ENCODE results near the gene FANCL.
"Not testable (repeated sequence)": the region's sequence is repeated elsewhere in the genome, so short reads cannot be mapped to it uniquely, and the experiment has no call there.

The FANCL gene

DNA sequence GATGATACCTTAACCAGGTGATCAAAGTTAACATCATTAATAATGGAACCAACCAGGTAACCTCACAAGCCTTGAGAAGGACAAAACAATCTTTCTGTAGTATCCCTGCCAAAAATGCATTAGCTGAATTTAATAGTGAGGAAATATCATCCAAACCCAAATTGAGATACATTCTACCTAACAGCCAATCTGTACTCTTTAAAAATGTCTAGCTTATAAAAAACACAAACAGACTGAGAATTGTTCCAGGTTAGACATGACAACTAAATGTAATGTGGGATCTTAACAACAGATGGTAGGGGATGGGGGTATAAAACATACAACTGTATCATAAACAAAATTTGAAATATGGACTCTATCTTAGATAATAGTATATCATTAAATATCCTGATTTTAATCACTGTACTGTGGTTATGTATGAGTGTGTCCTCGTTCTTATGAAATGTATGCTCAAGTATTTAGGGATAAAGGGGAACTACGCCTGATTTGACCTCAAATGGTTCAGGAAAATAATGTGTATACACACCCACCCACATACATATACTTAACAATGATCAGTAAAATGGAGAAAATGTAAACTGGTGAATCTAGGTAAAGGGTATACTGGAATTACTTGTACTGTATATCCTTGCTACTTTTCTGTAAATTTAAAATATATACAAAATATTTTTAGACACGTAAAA is 1.7 kb downstream of the FANCL start:
- H3K27me3 ChIP-seq (ENCODE audit: control insufficient read depth, insufficient read depth, low read length) = no peaks in the 10 kb centered on the region
- H3K9ac ChIP-seq (ENCODE audit: low read length) = peak overlapping the region; percentile 10
- no peak overlapping the region for H3K27ac ChIP-seq (ENCODE audit: low read depth, low read length)
- H3K9me3 ChIP-seq (ENCODE audit: control insufficient read depth, insufficient read depth, low read depth, low read length) = peaks cover 16% of the 10 kb centered on the region; the same call in 1 of the 2 replicates
- H3K4me1 ChIP-seq (ENCODE audit: control insufficient read depth, insufficient read depth, low read length) = peaks cover 28% of the 10 kb centered on the region; the same call in 1 of the 2 replicates
- H3K36me3 ChIP-seq (ENCODE audit: control insufficient read depth, insufficient read depth, low read length) = no peaks in the 10 kb centered on the region
- H3K4me3 ChIP-seq (ENCODE audit: low read depth, low read length) = peak overlapping the region; percentile 83

DNA sequence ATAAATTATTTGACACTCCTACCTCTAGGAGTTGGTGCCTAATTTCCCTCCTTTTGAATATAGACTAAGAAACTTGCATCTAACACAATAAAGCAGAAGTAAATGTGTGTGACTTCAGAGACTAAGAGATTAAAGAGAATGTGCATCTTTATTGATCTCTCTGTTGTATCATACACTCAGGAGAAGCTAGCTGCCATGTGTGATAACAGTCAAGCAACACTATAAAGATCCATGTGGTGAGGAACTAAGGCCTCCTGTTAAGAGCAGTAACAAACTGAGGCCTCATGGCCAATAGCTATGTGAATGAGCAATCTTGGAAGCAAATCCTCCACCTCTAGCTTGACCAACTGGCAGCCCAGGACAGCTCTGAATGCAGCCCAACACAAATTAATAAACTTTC is 3.4 kb downstream of the FANCL start:
- Histone ChIP-seq H3K27ac (ENCODE audit: low read depth, low read length) (no peak overlapping the region), H3K9me3 (ENCODE audit: control insufficient read depth, insufficient read depth, low read depth, low read length) (peaks cover 20% of the 10 kb centered on the region; the same call in 1 of the 2 replicates)

GRCh38 chr2:58235984-58236383 is 5.1 kb downstream of the FANCL start:
- Histone ChIP-seq H3K36me3 (ENCODE audit: control insufficient read depth, insufficient read depth, low read length) (no peaks in the 10 kb centered on the region), H3K4me1 (ENCODE audit: control insufficient read depth, insufficient read depth, low read length) (peaks cover 34% of the 10 kb centered on the region; the same call in 1 of the 2 replicates), H3K27me3 (ENCODE audit: control insufficient read depth, insufficient read depth, low read length) (no peaks in the 10 kb centered on the region), H3K27ac (ENCODE audit: low read depth, low read length) (no peak overlapping the region), H3K9me3 (ENCODE audit: control insufficient read depth, insufficient read depth, low read depth, low read length) (peaks cover 20% of the 10 kb centered on the region; the same call in 1 of the 2 replicates), H3K4me3 (ENCODE audit: low read depth, low read length) (no peak overlapping the region), H3K9ac (ENCODE audit: low read length) (no peak overlapping the region)

More for the DNA sequence above, 3.4 kb downstream of the FANCL start:
- H3K4me1 ChIP-seq (ENCODE audit: control insufficient read depth, insufficient read depth, low read length) = peaks cover 37% of the 10 kb centered on the region; the same call in 1 of the 2 replicates
- no peaks in the 10 kb centered on the region for H3K36me3 ChIP-seq (ENCODE audit: control insufficient read depth, insufficient read depth, low read length)
- no peaks in the 10 kb centered on the region for H3K27me3 ChIP-seq (ENCODE audit: control insufficient read depth, insufficient read depth, low read length)
- H3K4me3 ChIP-seq (ENCODE audit: low read depth, low read length) = no peak overlapping the region
- H3K9ac ChIP-seq (ENCODE audit: low read length) = no peak overlapping the region

DNA sequence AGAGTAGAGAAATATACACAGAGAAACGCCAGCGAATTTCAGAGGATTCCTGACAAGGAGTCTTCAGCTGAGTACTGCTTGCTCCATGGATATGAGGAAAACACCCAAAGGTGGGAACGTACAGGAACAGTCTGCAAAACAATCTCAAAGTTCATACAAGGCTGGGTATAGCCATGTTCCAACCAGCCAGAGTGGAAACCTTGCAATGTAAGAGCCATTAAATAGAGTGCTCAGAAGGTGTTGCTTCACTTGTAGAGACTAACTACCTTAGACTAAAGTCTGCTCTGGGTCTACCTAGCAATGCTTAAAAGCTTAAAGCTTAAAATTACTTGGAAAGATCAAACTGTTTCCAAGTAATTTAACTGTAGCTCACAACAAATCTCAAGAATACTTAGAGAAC is 6.0 kb downstream of the FANCL start:
- no peak overlapping the region for H3K27ac ChIP-seq (ENCODE audit: low read depth, low read length)
- peaks cover 20% of the 10 kb centered on the region; the same call in 1 of the 2 replicates for H3K9me3 ChIP-seq (ENCODE audit: control insufficient read depth, insufficient read depth, low read depth, low read length)
- H3K36me3 ChIP-seq (ENCODE audit: control insufficient read depth, insufficient read depth, low read length) = no peaks in the 10 kb centered on the region
- peaks cover 34% of the 10 kb centered on the region; the same call in 1 of the 2 replicates for H3K4me1 ChIP-seq (ENCODE audit: control insufficient read depth, insufficient read depth, low read length)
- no peak overlapping the region for H3K9ac ChIP-seq (ENCODE audit: low read length)
- no peaks in the 10 kb centered on the region for H3K27me3 ChIP-seq (ENCODE audit: control insufficient read depth, insufficient read depth, low read length)
- no peak overlapping the region for H3K4me3 ChIP-seq (ENCODE audit: low read depth, low read length)

- H3K9ac ChIP-seq (ENCODE audit: low read length) = no peak overlapping the region
- H3K4me1 ChIP-seq (ENCODE audit: control insufficient read depth, insufficient read depth, low read length) = peaks cover 2% of the 10 kb centered on the region; the same call in 1 of the 2 replicates
- no peak overlapping the region for H3K27ac ChIP-seq (ENCODE audit: low read depth, low read length)
- no peaks in the 10 kb centered on the region for H3K27me3 ChIP-seq (ENCODE audit: control insufficient read depth, insufficient read depth, low read length)
- peaks cover 24% of the 10 kb centered on the region for H3K36me3 ChIP-seq (ENCODE audit: control insufficient read depth, insufficient read depth, low read length)
- H3K4me3 ChIP-seq (ENCODE audit: low read depth, low read length) = no peak overlapping the region
- H3K9me3 ChIP-seq (ENCODE audit: control insufficient read depth, insufficient read depth, low read depth, low read length) = no peaks in the 10 kb centered on the region
Measured at GRCh38 chr2:58228299-58228698, 12.8 kb downstream of the FANCL start.

GRCh38 chr2:58227171-58227917 is 13.8 kb downstream of the FANCL start:
- Histone ChIP-seq H3K27me3 (ENCODE audit: control insufficient read depth, insufficient read depth, low read length) (no peaks in the 10 kb centered on the region), H3K36me3 (ENCODE audit: control insufficient read depth, insufficient read depth, low read length) (peaks cover 24% of the 10 kb centered on the region), H3K27ac (ENCODE audit: low read depth, low read length) (no peak overlapping the region), H3K9me3 (ENCODE audit: control insufficient read depth, insufficient read depth, low read depth, low read length) (no peaks in the 10 kb centered on the region), H3K4me1 (ENCODE audit: control insufficient read depth, insufficient read depth, low read length) (no peaks in the 10 kb centered on the region), H3K9ac (ENCODE audit: low read length) (no peak overlapping the region), H3K4me3 (ENCODE audit: low read depth, low read length) (no peak overlapping the region)

DNA sequence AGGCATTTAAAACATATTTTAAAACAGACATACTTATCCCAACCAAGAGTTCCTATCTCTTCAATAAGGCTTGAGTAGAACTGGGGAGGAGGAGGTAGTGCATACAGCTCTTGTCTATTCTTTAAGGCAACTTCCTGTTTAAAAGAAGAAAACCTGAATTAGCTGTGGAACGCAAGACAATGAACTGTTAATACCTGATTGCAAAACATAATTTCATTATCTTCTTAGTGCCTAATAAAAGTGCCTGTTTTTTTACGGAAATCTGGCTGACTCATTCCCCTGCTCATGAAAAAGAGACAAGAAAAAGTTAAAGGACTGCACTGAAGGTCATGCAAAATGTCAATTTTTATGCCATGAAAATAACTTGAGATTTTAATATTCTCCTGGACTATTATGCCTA is 19.2 kb downstream of the FANCL start:
- no peaks in the 10 kb centered on the region for H3K4me1 ChIP-seq (ENCODE audit: control insufficient read depth, insufficient read depth, low read length)
- no peaks in the 10 kb centered on the region for H3K9me3 ChIP-seq (ENCODE audit: control insufficient read depth, insufficient read depth, low read depth, low read length)
- no peak overlapping the region for H3K27ac ChIP-seq (ENCODE audit: low read depth, low read length)
- H3K4me3 ChIP-seq (ENCODE audit: low read depth, low read length) = no peak overlapping the region
- peaks cover 41% of the 10 kb centered on the region for H3K36me3 ChIP-seq (ENCODE audit: control insufficient read depth, insufficient read depth, low read length)
- H3K9ac ChIP-seq (ENCODE audit: low read length) = no peak overlapping the region
- H3K27me3 ChIP-seq (ENCODE audit: control insufficient read depth, insufficient read depth, low read length) = no peaks in the 10 kb centered on the region

- H3K4me1 ChIP-seq (ENCODE audit: control insufficient read depth, insufficient read depth, low read length) = no peaks in the 10 kb centered on the region
- H3K4me3 ChIP-seq (ENCODE audit: low read depth, low read length) = no peak overlapping the region
- no peak overlapping the region for H3K27ac ChIP-seq (ENCODE audit: low read depth, low read length)
- peaks cover 75% of the 10 kb centered on the region for H3K36me3 ChIP-seq (ENCODE audit: control insufficient read depth, insufficient read depth, low read length)
- H3K9ac ChIP-seq (ENCODE audit: low read length) = no peak overlapping the region
- no peaks in the 10 kb centered on the region for H3K27me3 ChIP-seq (ENCODE audit: control insufficient read depth, insufficient read depth, low read length)
- H3K9me3 ChIP-seq (ENCODE audit: control insufficient read depth, insufficient read depth, low read depth, low read length) = peaks cover 26% of the 10 kb centered on the region
Measured at GRCh38 chr2:58215429-58215828, 25.7 kb downstream of the FANCL start.

- Histone ChIP-seq H3K4me1 (ENCODE audit: control insufficient read depth, insufficient read depth, low read length) (peaks cover 15% of the 10 kb centered on the region), H3K36me3 (ENCODE audit: control insufficient read depth, insufficient read depth, low read length) (peaks cover 74% of the 10 kb centered on the region), H3K9me3 (ENCODE audit: control insufficient read depth, insufficient read depth, low read depth, low read length) (peaks cover 31% of the 10 kb centered on the region)
- not testable (repeated sequence) for H3K9ac ChIP-seq (ENCODE audit: low read length); H3K4me3 ChIP-seq (ENCODE audit: low read depth, low read length); H3K27ac ChIP-seq (ENCODE audit: low read depth, low read length); H3K27me3 ChIP-seq (ENCODE audit: control insufficient read depth, insufficient read depth, low read length)
Measured at GRCh38 chr2:58210951-58211568, 30.1 kb downstream of the FANCL start.

DNA sequence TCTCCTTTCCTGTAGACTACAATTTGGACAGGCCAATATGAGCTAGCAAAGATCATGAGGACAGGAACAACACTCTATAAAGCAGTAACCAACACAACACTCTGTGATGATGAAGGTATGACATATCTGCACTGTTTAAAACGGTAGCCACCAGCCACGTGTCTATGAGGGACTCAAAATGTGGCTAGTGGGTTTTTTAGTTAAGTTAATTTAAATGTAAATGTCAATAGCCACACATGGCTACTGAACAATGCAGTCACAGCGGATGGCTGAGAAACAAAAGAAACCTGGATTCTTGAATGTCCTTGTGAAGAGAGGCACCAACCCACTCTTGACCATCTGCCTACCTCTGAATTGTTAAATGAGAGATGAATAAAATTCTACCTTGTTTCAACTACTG is 33.9 kb downstream of the FANCL start:
- Histone ChIP-seq H3K4me3 (ENCODE audit: low read depth, low read length) (no peak overlapping the region), H3K36me3 (ENCODE audit: control insufficient read depth, insufficient read depth, low read length) (peaks cover 56% of the 10 kb centered on the region), H3K27ac (ENCODE audit: low read depth, low read length) (peak overlapping the region; percentile 56), H3K9ac (ENCODE audit: low read length) (no peak overlapping the region), H3K9me3 (ENCODE audit: control insufficient read depth, insufficient read depth, low read depth, low read length) (peaks cover 18% of the 10 kb centered on the region), H3K4me1 (ENCODE audit: control insufficient read depth, insufficient read depth, low read length) (peaks cover 15% of the 10 kb centered on the region), H3K27me3 (ENCODE audit: control insufficient read depth, insufficient read depth, low read length) (no peaks in the 10 kb centered on the region)

GRCh38 chr2:58206785-58207184 is 34.3 kb downstream of the FANCL start:
- H3K27ac ChIP-seq (ENCODE audit: low read depth, low read length) = peak overlapping the region; percentile 56; the same call in 1 of the 2 replicates
- peaks cover 17% of the 10 kb centered on the region for H3K9me3 ChIP-seq (ENCODE audit: control insufficient read depth, insufficient read depth, low read depth, low read length)
- H3K27me3 ChIP-seq (ENCODE audit: control insufficient read depth, insufficient read depth, low read length) = no peaks in the 10 kb centered on the region
- H3K36me3 ChIP-seq (ENCODE audit: control insufficient read depth, insufficient read depth, low read length) = peaks cover 54% of the 10 kb centered on the region
- no peak overlapping the region for H3K9ac ChIP-seq (ENCODE audit: low read length)
- no peak overlapping the region for H3K4me3 ChIP-seq (ENCODE audit: low read depth, low read length)
- peaks cover 15% of the 10 kb centered on the region for H3K4me1 ChIP-seq (ENCODE audit: control insufficient read depth, insufficient read depth, low read length)
